ENCODE data around the gene C2CD2L. TPM values are rescaled to one million over a fixed set of nuclear protein-coding genes. Genes with fewer than 3 reads are reported as not detected.
"Not testable (repeated sequence)": the region's sequence is repeated elsewhere in the genome, so short reads cannot be mapped to it uniquely, and the experiment has no call there.

C2CD2L gene
- total RNA-seq, 4 donors from 2014 or later = 5.1 to 12.8 (median 8.0) TPM

- no peak for DNase-seq
- intact Hi-C loops (cut with DNase I) = no loop called here
- no peaks in the 10 kb centered on the region for H3K9me3 ChIP-seq
- no peaks in the 10 kb centered on the region for H3K27me3 ChIP-seq
- peaks cover 11 to 54% (median 26%) of the 10 kb centered on the region in 3 donors for H3K4me1 ChIP-seq
- H3K27ac ChIP-seq = peak overlapping the region; percentile 52 to 99 (median 96)
- WGBS, 2 donors = 37 to 39% methylated on average over 5 of the region's 8 CpGs
- no peak overlapping the region for H3K4me3 ChIP-seq
- no peak for TF ChIP-seq POLR2A (IDR thresholded peaks at IDR 0.05)
- TF ChIP-seq, protein P1, sequence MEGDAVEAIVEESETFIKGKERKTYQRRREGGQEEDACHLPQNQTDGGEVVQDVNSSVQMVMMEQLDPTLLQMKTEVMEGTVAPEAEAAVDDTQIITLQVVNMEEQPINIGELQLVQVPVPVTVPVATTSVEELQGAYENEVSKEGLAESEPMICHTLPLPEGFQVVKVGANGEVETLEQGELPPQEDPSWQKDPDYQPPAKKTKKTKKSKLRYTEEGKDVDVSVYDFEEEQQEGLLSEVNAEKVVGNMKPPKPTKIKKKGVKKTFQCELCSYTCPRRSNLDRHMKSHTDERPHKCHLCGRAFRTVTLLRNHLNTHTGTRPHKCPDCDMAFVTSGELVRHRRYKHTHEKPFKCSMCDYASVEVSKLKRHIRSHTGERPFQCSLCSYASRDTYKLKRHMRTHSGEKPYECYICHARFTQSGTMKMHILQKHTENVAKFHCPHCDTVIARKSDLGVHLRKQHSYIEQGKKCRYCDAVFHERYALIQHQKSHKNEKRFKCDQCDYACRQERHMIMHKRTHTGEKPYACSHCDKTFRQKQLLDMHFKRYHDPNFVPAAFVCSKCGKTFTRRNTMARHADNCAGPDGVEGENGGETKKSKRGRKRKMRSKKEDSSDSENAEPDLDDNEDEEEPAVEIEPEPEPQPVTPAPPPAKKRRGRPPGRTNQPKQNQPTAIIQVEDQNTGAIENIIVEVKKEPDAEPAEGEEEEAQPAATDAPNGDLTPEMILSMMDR (IDR thresholded peaks at IDR 0.05) = no peak
- peaks cover 0 to 6% (median 0%) of the 10 kb centered on the region in 3 donors for H3K36me3 ChIP-seq
Measured at GRCh38 chr11:119166368-119167076, 59.4 kb downstream of the C2CD2L start.

- H3K36me3 ChIP-seq = peaks cover 0 to 11% (median 0%) of the 10 kb centered on the region in 3 donors
- WGBS, 2 donors = 43 to 64% methylated on average over 9 to 10 of the region's 10 CpGs
Measured at GRCh38 chr11:119167077-119167458, 59.9 kb downstream of the C2CD2L start.

DNA sequence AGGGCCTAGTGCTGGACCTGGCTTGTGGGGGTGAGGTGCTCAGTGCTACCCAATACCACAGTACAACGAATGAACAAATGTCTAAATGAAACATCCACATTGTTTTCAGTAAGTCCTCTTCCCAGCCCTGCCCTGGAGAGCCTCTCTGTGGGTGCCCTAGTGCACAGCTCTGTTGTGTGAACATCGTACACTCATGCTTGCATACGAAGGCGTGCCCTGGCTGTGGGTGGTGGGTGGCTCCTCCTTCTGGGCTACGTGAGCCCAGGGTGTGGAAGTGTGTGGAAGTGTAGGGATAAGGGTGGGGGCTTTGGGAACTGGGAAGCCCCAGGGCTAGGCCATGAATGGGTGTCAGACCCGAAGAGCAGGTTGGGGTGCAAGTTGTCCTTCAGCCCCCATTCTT, 60.8 kb downstream of the C2CD2L start:
- peaks cover 11 to 63% (median 26%) of the 10 kb centered on the region in 3 donors for H3K4me1 ChIP-seq
- no peaks in the 10 kb centered on the region for H3K9me3 ChIP-seq
- DNase-seq = no peak
- H3K27me3 ChIP-seq = no peaks in the 10 kb centered on the region
- peak overlapping the region; percentile 65 to 98 (median 85) for H3K4me3 ChIP-seq
- peak in 1 of 4 donors; percentile 27 for TF ChIP-seq POLR2A (IDR thresholded peaks at IDR 0.05)
- TF ChIP-seq, protein P1 (IDR thresholded peaks at IDR 0.05) = peak in 1 of 6 experiments; percentile 6
- intact Hi-C loops (cut with DNase I) = no loop called here
- 23 to 48% methylated on average over 5 to 6 of the region's 6 CpGs for WGBS, 2 donors
- peak overlapping the region; percentile 94 to 99 (median 98) for H3K27ac ChIP-seq
- peaks cover 0 to 20% (median 0%) of the 10 kb centered on the region in 3 donors for H3K36me3 ChIP-seq

More at GRCh38 chr11:119167077-119167458, 59.9 kb downstream of the C2CD2L start:
- DNase-seq; H3K9me3 ChIP-seq; intact Hi-C loops (cut with DNase I); H3K27me3 ChIP-seq; H3K4me3 ChIP-seq: not testable (repeated sequence)
- H3K4me1 ChIP-seq = peaks cover 11 to 56% (median 26%) of the 10 kb centered on the region in 3 donors
- peak overlapping the region; percentile 94 to 99 (median 98) for H3K27ac ChIP-seq

Other genes starting within 250 kb of the C2CD2L start
- gene CXCR5, start 223.5 kb upstream of the C2CD2L start, total RNA-seq = under 1 TPM in 1 of 4 donors, not detected in 3; 0.06 TPM
- 10 to 100 TPM; 16.4 to 29.6 (median 18.9) TPM for gene BCL9L, start 181.4 kb upstream of the C2CD2L start, total RNA-seq
- under 1 TPM in 1 of 4 donors, not detected in 3; 0.57 TPM for gene UPK2, start 151.0 kb upstream of the C2CD2L start, total RNA-seq
- not detected for gene FOXR1, start 135.6 kb upstream of the C2CD2L start, total RNA-seq
- 10 to 100 TPM in 3 of 4 donors, 1 to 10 TPM in 1; 9.2 to 58.9 (median 29.4) TPM for gene CENATAC, start 109.2 kb upstream of the C2CD2L start, total RNA-seq
- gene RPS25, start 89.0 kb upstream of the C2CD2L start, total RNA-seq = 1,000 to 10,000 TPM in 3 of 4 donors, 100 to 1,000 TPM in 1; 729 to 2,261 (median 1,537) TPM
- 10 to 100 TPM; 26.5 to 44.4 (median 41.2) TPM for gene TRAPPC4, start 88.6 kb upstream of the C2CD2L start, total RNA-seq
- 10 to 100 TPM in 3 of 4 donors, 1 to 10 TPM in 1; 6.9 to 13.9 (median 11.5) TPM for gene SLC37A4, start 76.5 kb upstream of the C2CD2L start, total RNA-seq
- gene HYOU1, start 50.1 kb upstream of the C2CD2L start, total RNA-seq = 10 to 100 TPM; 44.1 to 93.8 (median 65.4) TPM
- gene VPS11, start 39.5 kb upstream of the C2CD2L start, total RNA-seq = 10 to 100 TPM; 15.2 to 28.4 (median 18.2) TPM
- gene HMBS, start 22.5 kb upstream of the C2CD2L start, total RNA-seq = 10 to 100 TPM in 3 of 4 donors, 1 to 10 TPM in 1; 9.9 to 22.1 (median 14.2) TPM
- 10 to 100 TPM; 18.5 to 29.9 (median 26.7) TPM for gene DPAGT1, start 5.5 kb upstream of the C2CD2L start, total RNA-seq
- 10 to 100 TPM in 3 of 4 donors, 1 to 10 TPM in 1; 7.0 to 33.2 (median 13.9) TPM for gene HINFP, start 14.2 kb downstream of the C2CD2L start, total RNA-seq
- under 1 TPM; 0.15 to 0.94 (median 0.39) TPM for gene ABCG4, start 41.7 kb downstream of the C2CD2L start, total RNA-seq
- 10 to 100 TPM; 31.5 to 83.3 (median 67.5) TPM for gene NLRX1, start 61.4 kb downstream of the C2CD2L start, total RNA-seq
- under 1 TPM in 1 of 4 donors, not detected in 3; under 0.01 TPM for gene NHERF4, start 78.1 kb downstream of the C2CD2L start, total RNA-seq
- gene CBL, start 99.0 kb downstream of the C2CD2L start, total RNA-seq = 10 to 100 TPM in 3 of 4 donors, 1 to 10 TPM in 1; 9.9 to 14.2 (median 12.4) TPM
- gene MCAM, start 209.8 kb downstream of the C2CD2L start, total RNA-seq = 100 to 1,000 TPM in 2 of 4 donors, 10 to 100 TPM in 2; 20.8 to 169 (median 80.9) TPM
- 10 to 100 TPM; 10.5 to 17.9 (median 12.2) TPM for gene RNF26, start 227.2 kb downstream of the C2CD2L start, total RNA-seq
- gene C1QTNF5, start 233.5 kb downstream of the C2CD2L start, total RNA-seq = 10 to 100 TPM in 2 of 4 donors, 1 to 10 TPM in 2; 5.3 to 18.8 (median 10.3) TPM
- not detected for gene MFRP, start 239.4 kb downstream of the C2CD2L start, total RNA-seq